Caco-2 (cell line): Measurements from ENCODE around the gene TAF6. TPM values are rescaled to one million over a fixed set of nuclear protein-coding genes. Genes with fewer than 3 reads are reported as not detected.
A peak's percentile ranks its signal among the peaks of the same experiment; 100 is the strongest.

ENCODE experiments used
- BruUV-seq: library from RNA; stranded (reverse); fragments of 400-500 nt; replicated peaks from 2 replicates; lab custom pipeline; 2021; lab: Mats Ljungman, UMichigan
- CTCF ChIA-PET: fragments of 300-600 bp; sonication (Branson Sonifier 250); formaldehyde crosslinking; loops from one replicate; lab custom pipeline; 2022; ENCODE audit warnings: antibody characterized with exemption; lab: Charles Lee
- POLR2A ChIA-PET: fragments of 300-600 bp; sonication (Branson Sonifier 250); formaldehyde crosslinking; loops from one replicate; lab custom pipeline; 2022; ENCODE audit warnings: antibody characterized with exemption; lab: Charles Lee
- DNase-seq, 2 experiments: peaks; one replicate each; pipeline versions ENCODE4 v3.0.0 to v3.0.0-alpha.2; 2020 to 2022
- H3K27me3 ChIP-seq: replicated peaks from 2 replicates; pipeline ENCODE4 v1.6.0; 2011; ENCODE audit warnings: low read length; ENCODE audit not compliant: control insufficient read depth, insufficient read depth
- H3K36me3 ChIP-seq: 2 replicates; pipeline ENCODE4 v1.5.1; 2011; ENCODE audit warnings: low read length; ENCODE audit not compliant: control insufficient read depth, insufficient read depth
- H3K4me1 ChIP-seq: fragments of 250-450 bp; sonication (Bioruptor Pico); 2 replicates; pipeline ENCODE4 v1.5.1; 2020; ENCODE audit warnings: mild to moderate bottlenecking
- H3K4me3 ChIP-seq: 2 replicates; pipeline ENCODE4 v1.5.1; 2011; ENCODE audit warnings: low read depth, mild to moderate bottlenecking, control low read depth, low read length
- H3K9me3 ChIP-seq: fragments of 250-450 bp; sonication (Bioruptor Pico); 2 replicates; pipeline ENCODE4 v1.5.1; 2020; ENCODE audit warnings: mild to moderate bottlenecking, moderate library complexity
- H3K27ac Mint-ChIP-seq: one replicate; pipeline ENCODE4 v1.8.0; 2022; ENCODE audit warnings: mixed read lengths; ENCODE audit not compliant: unreplicated experiment
- H3K27me3 Mint-ChIP-seq: one replicate; pipeline ENCODE4 v1.8.0; 2022; ENCODE audit warnings: mixed read lengths; ENCODE audit not compliant: insufficient read depth, unreplicated experiment
- H3K36me3 Mint-ChIP-seq: one replicate; pipeline ENCODE4 v1.8.0; 2022; ENCODE audit warnings: mild to moderate bottlenecking, mixed read lengths; ENCODE audit not compliant: insufficient read depth, unreplicated experiment
- H3K4me1 Mint-ChIP-seq: one replicate; pipeline ENCODE4 v1.8.0; 2022; ENCODE audit warnings: low read depth, mixed read lengths; ENCODE audit not compliant: unreplicated experiment
- H3K4me3 Mint-ChIP-seq: one replicate; pipeline ENCODE4 v1.8.0; 2022; ENCODE audit warnings: mild to moderate bottlenecking, moderate library complexity, mixed read lengths; ENCODE audit not compliant: unreplicated experiment
- H3K9me3 Mint-ChIP-seq: one replicate; pipeline ENCODE4 v1.8.0; 2022; ENCODE audit warnings: mixed read lengths; ENCODE audit not compliant: unreplicated experiment
- CTCF ChIP-seq, 2 experiments: fragments of 200-600 bp in 1 of 2; IDR thresholded peaks; 1 replicate in 1 of 2; 2 replicates in 1 of 2; pipeline versions ENCODE4 v1.5.1 to v1.8.0; 2011 to 2022; ENCODE audit warnings: antibody characterized with exemption in 1 of 2, control low read depth in 1 of 2, inconsistent platforms in 1 of 2, low read depth in 1 of 2, low read length in 1 of 2, mild to moderate bottlenecking in 1 of 2, moderate library complexity in 1 of 2; ENCODE audit not compliant: insufficient read depth in 1 of 2, severe bottlenecking in 1 of 2, unreplicated experiment in 1 of 2
- intact Hi-C: fragments of 100-400 bp; cut with micrococcal nuclease; formaldehyde crosslinking; loops from one replicate; pipeline ENCODE4 v1.10.0; 2022; ENCODE audit not compliant: unreplicated experiment
- total RNA-seq: library from RNA; stranded (reverse); gene quantifications from 2 replicates; pipeline ENCODE4 v1.2.3, GENCODE V29; 2022

The TAF6 gene
- total RNA-seq, 1 experiment from 2014 or later: 81.2 TPM

DNA sequence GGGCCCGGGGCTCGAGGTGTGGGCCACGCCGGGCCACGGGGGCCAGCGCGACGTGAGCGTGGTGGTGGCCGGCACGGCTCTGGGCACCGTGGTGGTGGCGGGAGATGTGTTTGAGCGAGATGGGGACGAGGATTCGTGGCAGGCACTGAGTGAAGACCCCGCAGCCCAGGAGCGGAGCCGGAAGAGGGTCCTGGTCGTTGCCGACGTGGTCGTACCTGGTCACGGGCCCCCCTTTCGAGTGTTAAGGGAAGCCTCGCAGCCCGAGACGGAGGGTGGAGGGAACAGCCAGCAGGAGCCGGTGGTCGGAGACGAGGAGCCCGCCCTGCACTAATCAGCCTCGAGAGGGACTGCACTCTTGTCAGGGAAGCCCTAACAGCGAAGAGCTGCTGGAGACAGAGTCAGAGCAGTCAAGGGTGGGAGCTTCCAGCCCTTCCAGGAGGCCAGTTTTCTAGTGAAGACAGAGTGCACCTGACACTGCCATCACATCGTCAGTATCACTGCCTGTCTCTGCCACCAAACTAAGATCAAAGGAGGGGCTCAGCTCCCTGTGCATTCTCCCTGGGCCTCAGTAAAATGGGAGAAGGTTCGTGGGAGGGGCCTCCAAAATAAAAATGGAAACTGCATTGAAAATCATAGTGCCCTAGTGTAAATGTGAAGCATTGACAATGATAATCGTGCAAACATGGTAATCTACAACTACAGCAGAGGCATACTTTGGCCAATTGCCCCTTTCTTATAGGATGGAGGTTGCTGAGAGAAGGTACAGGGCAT lies 8.9 kb upstream of the TAF6 start:
- DNase-seq: peak; percentile 53

DNA sequence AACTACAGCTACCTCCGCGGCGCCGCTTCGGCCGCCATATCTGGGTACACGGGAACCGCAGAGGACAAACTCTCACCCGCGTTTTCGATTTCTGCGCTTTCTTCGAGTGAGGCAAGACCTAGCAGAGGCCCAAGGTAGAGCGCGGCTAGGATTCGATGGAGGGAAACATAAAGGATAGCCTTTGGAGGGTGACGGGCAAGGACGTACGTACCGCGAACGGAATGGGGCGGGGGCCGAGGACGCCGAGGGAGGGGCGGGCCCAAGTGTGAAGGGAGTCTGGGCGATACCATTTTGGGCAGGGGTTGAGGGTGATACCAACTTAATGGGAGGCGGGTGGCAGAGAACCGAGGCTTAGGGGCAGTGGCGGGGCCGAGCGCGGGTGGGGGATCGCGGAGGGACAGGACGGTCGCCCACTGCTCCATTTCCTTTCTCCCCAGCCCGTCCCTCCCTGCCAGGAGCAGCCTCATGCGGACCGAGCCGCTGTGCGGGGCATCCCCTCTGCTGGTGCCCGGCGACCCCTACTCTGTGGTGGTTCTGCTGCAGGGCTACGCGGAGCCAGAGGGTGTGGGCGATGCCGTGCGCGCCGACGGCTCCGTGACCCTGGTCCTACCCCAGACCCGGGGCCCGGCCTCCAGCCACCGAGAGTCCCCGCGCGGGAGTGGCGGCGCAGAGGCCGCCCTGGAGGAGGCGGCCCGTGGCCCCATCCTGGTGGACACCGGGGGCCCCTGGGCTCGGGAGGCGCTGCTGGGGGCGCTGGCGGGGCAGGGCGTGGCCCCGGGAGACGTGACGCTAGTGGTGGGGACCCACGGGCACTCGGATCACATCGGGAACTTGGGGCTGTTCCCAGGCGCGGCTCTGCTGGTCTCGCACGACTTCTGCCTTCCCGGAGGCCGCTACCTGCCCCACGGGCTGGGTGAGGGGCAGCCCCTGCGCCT lies 8.0 kb upstream of the TAF6 start, which contains the start of gene MBLAC1:
TSS of gene MBLAC1 (plus strand) at position 37 of the 935 bp plus-strand sequence. CDS start at position 466, 429 bp downstream.
- H3K4me3 Mint-ChIP-seq: peak within 1 kb of the TSS; percentile 99
- H3K27me3 ChIP-seq: no peaks in the 10 kb centered on the region
- H3K4me1 ChIP-seq: peaks cover 20% of the 10 kb centered on the region
- no peaks in the 10 kb centered on the region for H3K9me3 Mint-ChIP-seq
- intact Hi-C loops: loop anchor here (1.0 kb wide), 1 partner anchor 8 kb away; the partner anchor contains the start of genes CNPY4 and TAF6
- H3K27me3 Mint-ChIP-seq: no peaks in the 10 kb centered on the region
- BruUV-seq: no TSS peak
- no peak for TF ChIP-seq CTCF (IDR thresholded peaks at IDR 0.05; ENCODE audit: insufficient read depth in 1 of 2, low read depth in 1 of 2, low read length in 1 of 2, severe bottlenecking in 1 of 2, unreplicated experiment in 1 of 2)
- CTCF ChIA-PET: interaction anchor here (0.6 kb wide), 1 partner anchor 13 kb away, joined by 3 read pairs; no protein-coding TSS in a partner anchor
- no peaks in the 10 kb centered on the region for H3K9me3 ChIP-seq
- peak within 1 kb of the TSS; percentile 99 for H3K27ac Mint-ChIP-seq
- POLR2A ChIA-PET: interaction anchor here (0.6 to 2.1 kb wide), 4 partner anchors 22 to 30 kb away, joined by 3 to 23 read pairs (median 6); partner anchors contain the start of genes AP4M1, LAMTOR4 and MCM7
- H3K36me3 Mint-ChIP-seq: peaks cover 28% of the 10 kb centered on the region
- peaks cover 23% of the 10 kb centered on the region for H3K4me1 Mint-ChIP-seq
- H3K36me3 ChIP-seq: no peaks in the 10 kb centered on the region
- peak within 1 kb of the TSS; percentile 95 for H3K4me3 ChIP-seq
- DNase-seq: peak; percentile 94

More for the DNA sequence above, 8.9 kb upstream of the TAF6 start:
- TSS peak; percentile 30 for BruUV-seq
- no peaks in the 10 kb centered on the region for H3K27me3 Mint-ChIP-seq
- Histone ChIP-seq H3K36me3 (no peaks in the 10 kb centered on the region), H3K4me1 (peaks cover 20% of the 10 kb centered on the region), H3K4me3 (peak overlapping the region; percentile 95), H3K9me3 (no peaks in the 10 kb centered on the region), H3K27me3 (no peaks in the 10 kb centered on the region)
- CTCF ChIA-PET: interaction anchor here (0.6 to 1.6 kb wide), 6 partner anchors 14 to 280 kb away, joined by 3 to 6 read pairs (median 3); partner anchors contain the start of gene LAMTOR4
- peaks cover 30% of the 10 kb centered on the region for H3K4me1 Mint-ChIP-seq
- peak overlapping the region; percentile 99 for H3K4me3 Mint-ChIP-seq
- peaks cover 25% of the 10 kb centered on the region for H3K36me3 Mint-ChIP-seq
- no peaks in the 10 kb centered on the region for H3K9me3 Mint-ChIP-seq
- POLR2A ChIA-PET: interaction anchor here (0.6 to 1.2 kb wide), 3 partner anchors 26 to 301 kb away, joined by 3 to 8 read pairs (median 4); partner anchors contain the start of genes AP4M1, MCM7, MEPCE and ZCWPW1
- peak overlapping the region; percentile 19 for H3K27ac Mint-ChIP-seq
- intact Hi-C loops: loop anchor here (1.0 kb wide), 1 partner anchor 9 kb away; the partner anchor contains the start of genes CNPY4 and TAF6
- TF ChIP-seq CTCF (IDR thresholded peaks at IDR 0.05; ENCODE audit: insufficient read depth in 1 of 2, low read depth in 1 of 2, low read length in 1 of 2, severe bottlenecking in 1 of 2, unreplicated experiment in 1 of 2): no peak
